Loucy (cell line): Measurements from ENCODE around the gene PCED1B.

Source experiments
- CTCF ChIP-seq: fragments of 200-600 bp; sonication (generic); conservative IDR thresholded peaks from 2 replicates; pipeline ENCODE4 v1.5.1; 2014; ENCODE audit warnings: mild to moderate bottlenecking, antibody characterized with exemption, low read length
- EZH2phosphoT487 ChIP-seq: fragments of 200-600 bp; IDR thresholded peaks from 2 replicates; pipeline ENCODE4 v1.6.1; 2018; ENCODE audit warnings: antibody characterized with exemption, mild to moderate bottlenecking, moderate library complexity, borderline replicate concordance

- TF ChIP-seq CTCF (no peak), EZH2phosphoT487 (no peak)
Observed at GRCh38 chr12:47110011-47110541, 30.7 kb downstream of the PCED1B start.
